Heart left ventricle (tissue), 16 donors: ENCODE measurements around the gene CPA1. TPM values are rescaled to one million over a fixed set of nuclear protein-coding genes. Genes with fewer than 3 reads are reported as not detected.

ENCODE experiments used
- ATAC-seq, 4 donors: fragments of 200-7000 bp; cut with Tn5 transposase; one replicate each; pipeline ENCODE4 v1.9.1; 2020 to 2022; ENCODE audit warnings: moderate library complexity in 4 of 4, mild to moderate bottlenecking in 3 of 4, moderate number of reproducible peaks in 1 of 4
- DNase-seq, 5 donors: peaks; one replicate each; pipeline ENCODE4 v3.0.0-alpha.2; 2020
- H3K27ac ChIP-seq, 12 donors: fragments of 200-600 bp; sonication (generic) in 4 of 12; one replicate each; pipeline versions ENCODE4 v1.5.0 to v1.8.0; 2016 to 2022; ENCODE audit warnings: mild to moderate bottlenecking in 2 of 12
- H3K27me3 ChIP-seq, 9 donors: fragments of 200-600 bp; sonication (generic) in 2 of 9; one replicate each; pipeline versions ENCODE4 v1.5.1 to v1.8.0; 2016 to 2022; ENCODE audit warnings: mild to moderate bottlenecking in 3 of 9
- H3K36me3 ChIP-seq, 9 donors: fragments of 200-600 bp; sonication (generic) in 2 of 9; one replicate each; pipeline versions ENCODE4 v1.5.0 to v1.8.0; 2018 to 2022; ENCODE audit warnings: mild to moderate bottlenecking in 2 of 9
- H3K4me1 ChIP-seq, 12 donors: fragments of 200-600 bp; sonication (generic) in 4 of 12; one replicate each; pipeline versions ENCODE4 v1.5.0 to v1.8.0; 2016 to 2022; ENCODE audit warnings: mild to moderate bottlenecking in 3 of 12
- H3K4me3 ChIP-seq, 12 donors: fragments of 200-600 bp; sonication (generic) in 4 of 12; one replicate each; pipeline versions ENCODE4 v1.5.0 to v1.8.0; 2017 to 2022; ENCODE audit warnings: mild to moderate bottlenecking in 9 of 12, moderate library complexity in 4 of 12
- H3K9me3 ChIP-seq, 12 donors: fragments of 200-600 bp; sonication (generic) in 4 of 12; one replicate each; pipeline versions ENCODE4 v1.5.0 to v1.8.0; 2016 to 2022; ENCODE audit warnings: mild to moderate bottlenecking in 1 of 12
- CTCF ChIP-seq, 12 donors: fragments of 200-600 bp; sonication (generic) in 4 of 12; IDR thresholded peaks; one replicate each; pipeline versions ENCODE4 v1.5.0 to v1.8.0; 2018 to 2022; ENCODE audit warnings: antibody characterized with exemption in 12 of 12, mild to moderate bottlenecking in 5 of 12
- POLR2A ChIP-seq, 2 donors: fragments of 450-650 bp; IDR thresholded peaks; one replicate each; pipeline ENCODE4 v1.6.1; 2017; ENCODE audit warnings: antibody characterized with exemption in 2 of 2, mild to moderate bottlenecking in 2 of 2, moderate library complexity in 2 of 2
- WGBS, 4 donors: extraction: QIAGEN DNeasy Blood & Tissue Kit in 2 of 4; methylation state at CpG; one replicate each; pipeline versions ENCODE4 v1.1.5 to v1.1.7; 2013 to 2018; 5-methylcytosine and 5-hydroxymethylcytosine counted together
- intact Hi-C, 10 donors: fragments of 100-400 bp; cut with DNase I; formaldehyde crosslinking; loops; one replicate each; pipeline versions ENCODE4 v1.11.1 to v1.14.2; 2022
- polyA plus RNA-seq, 2 donors: library from polyadenylated mRNA; stranded (reverse); fragments of 200-250 nt; gene quantifications; one replicate each; pipeline ENCODE4 v1.2.3, GENCODE V29; 2013
- total RNA-seq, 9 donors: library from RNA; depleted of rRNA in 2 of 9; stranded (reverse); fragments of >200 nt in 2 of 9; fragmentation: NEBNext Ultra II Directional in 3 of 9; extraction: Animal tissue kit (Norgen Biotek cat#: 25700) in 3 of 9; gene quantifications; one replicate each; pipeline versions ENCODE4 v1.1.0 to v1.2.4, GENCODE V29; 2016 to 2023
- donor health status: ischemic (EF 13 %, LVEDD 7.1; RV severe dilation, severe dysfunction).
- donor health status: healthy with polysubstance abuse.
- donor health status: DM: no; HTN: yes; CAD: no.
- donor health status: DM: no; HTN: no; CAD: no.
- donor health status: ischemic (EF 25% LVEDD 6.9; RV normal size, moderate dysfunction).
- donor health status: ischemic (EF 25% LVEDD 5.7; RV mildly dilated, moderate dysfunction).
- donor health status: healthy.
- donor health status: DM: yes; HTN: yes; CAD: no.
- donor health status: ischemic (EF 35%, LVEDD 5.7; RV mildly dilated, moderate dysfunction).
- donor health status: nonischemic (EF 11% LVEDD 7.7; RV severe dilation, severe dysfunction).
- donor health status: DM: yes; HTN: yes; CAD: no.
- donor health status: PGD.
- donor health status: ischemic (EF 29% LVEDD 5.4; RV normal size, mild dysfunction).
- donor health status: nonischemic (EF 23%, LVEDD 6.1; RV moderate dilation, normal function).

Gene CPA1
- total and polyA plus RNA-seq, 11 donors, result 0.29 to 3.8 (median 3.0) TPM; not detected in 5

- no peak for TF ChIP-seq POLR2A (IDR thresholded peaks at IDR 0.05)
- TF ChIP-seq CTCF (IDR thresholded peaks at IDR 0.05), result no peak
- Histone ChIP-seq H3K27ac (no peak overlapping the region), H3K27me3 (no peaks in the 10 kb centered on the region), H3K4me1 (peaks cover 0 to 5% (median 0%) of the 10 kb centered on the region in 12 donors), H3K9me3 (no peaks in the 10 kb centered on the region), H3K4me3 (no peak overlapping the region), H3K36me3 (no peaks in the 10 kb centered on the region)
- WGBS, 4 donors, result 42 to 58% (median 47%) methylated on average over 6 of the region's 6 CpGs
- intact Hi-C loops, result no loop called here
- ATAC-seq (no peak), DNase-seq (no peak)
Measured at GRCh38 chr7:130334274-130334673, 46.0 kb upstream of the CPA1 start.

GRCh38 chr7:130337410-130337971, 42.8 kb upstream of the CPA1 start:
- Histone ChIP-seq H3K4me1 (peaks cover 0 to 5% (median 0%) of the 10 kb centered on the region in 12 donors), H3K36me3 (no peaks in the 10 kb centered on the region), H3K27ac (no peak overlapping the region), H3K9me3 (peaks cover 0 to 10% (median 0%) of the 10 kb centered on the region in 12 donors), H3K4me3 (no peak overlapping the region), H3K27me3 (no peaks in the 10 kb centered on the region)
- no peak for ATAC-seq
- WGBS, 4 donors, result 67 to 88% (median 81%) methylated on average over 3 to 6 of the region's 6 CpGs
- TF ChIP-seq CTCF (IDR thresholded peaks at IDR 0.05) (no peak), POLR2A (IDR thresholded peaks at IDR 0.05) (no peak)
- DNase-seq, result no peak
- intact Hi-C loops, result no loop called here

- ATAC-seq (no peak), DNase-seq (no peak)
- H3K4me1 ChIP-seq, result peaks cover 0 to 5% (median 0%) of the 10 kb centered on the region in 12 donors
- H3K9me3 ChIP-seq, result peaks cover 0 to 12% (median 0%) of the 10 kb centered on the region in 12 donors
- TF ChIP-seq POLR2A (IDR thresholded peaks at IDR 0.05) (no peak), CTCF (IDR thresholded peaks at IDR 0.05) (no peak)
- no peak overlapping the region for H3K27ac ChIP-seq
- H3K36me3 ChIP-seq, result no peaks in the 10 kb centered on the region
- WGBS, 4 donors, result 86 to 89% (median 87%) methylated on average over 3 of the region's 3 CpGs
- intact Hi-C loops, result no loop called here
- no peak overlapping the region for H3K4me3 ChIP-seq
- H3K27me3 ChIP-seq, result no peaks in the 10 kb centered on the region
Measured at GRCh38 chr7:130338233-130338632, 42.1 kb upstream of the CPA1 start.

GRCh38 chr7:130341882-130342281, 38.4 kb upstream of the CPA1 start:
- no peak overlapping the region for H3K27ac ChIP-seq
- H3K4me1 ChIP-seq, result no peaks in the 10 kb centered on the region
- TF ChIP-seq CTCF (IDR thresholded peaks at IDR 0.05), result no peak
- no peak for TF ChIP-seq POLR2A (IDR thresholded peaks at IDR 0.05)
- DNase-seq (no peak), ATAC-seq (no peak)
- peaks cover 0 to 5% (median 0%) of the 10 kb centered on the region in 9 donors for H3K27me3 ChIP-seq
- WGBS, 4 donors, result 93 to 94% (median 93%) methylated on average over 4 of the region's 4 CpGs
- no peak overlapping the region for H3K4me3 ChIP-seq
- no peaks in the 10 kb centered on the region for H3K36me3 ChIP-seq
- intact Hi-C loops, result no loop called here
- peaks cover 0 to 12% (median 0%) of the 10 kb centered on the region in 12 donors for H3K9me3 ChIP-seq
